ENCODE measurements around the gene TRIM56. TPM values are rescaled to one million over a fixed set of nuclear protein-coding genes. Genes with fewer than 3 reads are reported as not detected.

Gene TRIM56
- total and polyA plus RNA-seq, 2 of the 13 experiments (the other 11 are each of a cell fraction or from before 2014, with no cell fraction given) = 3.2 to 7.1 TPM

DNA sequence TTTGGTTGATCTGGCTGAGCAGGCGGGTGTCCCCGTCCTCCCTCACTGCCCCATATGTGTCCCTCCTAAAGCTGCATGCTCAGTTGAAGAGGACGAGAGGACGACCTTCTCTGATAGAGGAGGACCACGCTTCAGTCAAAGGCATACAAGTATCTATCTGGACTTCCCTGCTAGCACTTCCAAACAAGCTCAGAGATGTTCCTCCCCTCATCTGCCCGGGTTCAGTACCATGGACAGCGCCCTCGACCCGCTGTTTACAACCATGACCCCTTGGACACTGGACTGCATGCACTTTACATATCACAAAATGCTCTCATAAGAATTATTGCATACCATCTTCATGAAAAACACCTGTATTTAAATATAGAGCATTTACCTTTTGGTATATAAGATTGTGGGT is 26.9 kb upstream of the TRIM56 start (continued):
- no peak for TF ChIP-seq RERE (CRISPR knock-in tag; IDR thresholded peaks at IDR 0.05; ENCODE audit: low read depth)
- peak; percentile 76 for TF ChIP-seq IKZF4 (CRISPR knock-in tag; IDR thresholded peaks at IDR 0.05; ENCODE audit: borderline replicate concordance, low read depth, not compliant biosample characterization)
- TF ChIP-seq RBM22 (optimal IDR thresholded peaks at IDR 0.05; ENCODE audit: low read length) = no peak
- no peak for TF ChIP-seq TCF7 (IDR thresholded peaks at IDR 0.05; ENCODE audit: low read depth)
- no peak for TF ChIP-seq RFX1 (IDR thresholded peaks at IDR 0.05)
- no peak for TF ChIP-seq ZNF101 (CRISPR knock-in tag; IDR thresholded peaks at IDR 0.05; ENCODE audit: borderline replicate concordance, low read depth)
- TF ChIP-seq ZMYM2 (CRISPR knock-in tag; IDR thresholded peaks at IDR 0.05) = no peak
- TF ChIP-seq ZNF124 (CRISPR knock-in tag; IDR thresholded peaks at IDR 0.05) = peak; percentile 86; the same call in 1 of the 2 replicates
- no peak for TF ChIP-seq TCF7L2 (IDR thresholded peaks at IDR 0.05; ENCODE audit: low read depth, low read length)
- TF ChIP-seq ZNF354B (CRISPR knock-in tag; IDR thresholded peaks at IDR 0.05) = no peak
- TF ChIP-seq CENPBD1 (CRISPR knock-in tag; IDR thresholded peaks at IDR 0.05; ENCODE audit: borderline replicate concordance, low read depth) = no peak
- TF ChIP-seq, protein P1, sequence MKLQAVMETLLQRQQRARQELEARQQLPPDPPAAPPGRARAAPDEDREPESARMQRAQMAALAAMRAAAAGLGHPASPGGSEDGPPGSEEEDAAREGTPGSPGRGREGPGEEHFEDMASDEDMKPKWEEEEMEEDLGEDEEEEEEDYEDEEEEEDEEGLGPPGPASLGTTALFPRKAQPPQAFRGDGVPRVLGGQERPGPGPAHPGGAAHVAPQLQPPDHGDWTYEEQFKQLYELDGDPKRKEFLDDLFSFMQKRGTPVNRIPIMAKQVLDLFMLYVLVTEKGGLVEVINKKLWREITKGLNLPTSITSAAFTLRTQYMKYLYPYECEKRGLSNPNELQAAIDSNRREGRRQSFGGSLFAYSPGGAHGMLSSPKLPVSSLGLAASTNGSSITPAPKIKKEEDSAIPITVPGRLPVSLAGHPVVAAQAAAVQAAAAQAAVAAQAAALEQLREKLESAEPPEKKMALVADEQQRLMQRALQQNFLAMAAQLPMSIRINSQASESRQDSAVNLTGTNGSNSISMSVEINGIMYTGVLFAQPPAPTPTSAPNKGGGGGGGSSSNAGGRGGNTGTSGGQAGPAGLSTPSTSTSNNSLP (IDR thresholded peaks at IDR 0.05; ENCODE audit: low read depth, low read length) = no peak
- no peak for TF ChIP-seq ZNF616 (CRISPR knock-in tag; IDR thresholded peaks at IDR 0.05; ENCODE audit: low read depth)
- TF ChIP-seq SKI (IDR thresholded peaks at IDR 0.05; ENCODE audit: partially characterized antibody) = no peak
- peak; percentile 97 for TF ChIP-seq TSC22D2 (CRISPR knock-in tag; IDR thresholded peaks at IDR 0.05; ENCODE audit: borderline replicate concordance)
- TF ChIP-seq ELF1 (CRISPR knock-in tag; IDR thresholded peaks at IDR 0.05) = no peak
- TF ChIP-seq FOXP1 (IDR thresholded peaks at IDR 0.05) = no peak
- TF ChIP-seq FOXP1 (CRISPR knock-in tag; IDR thresholded peaks at IDR 0.05) = peak; percentile 59; the same call in 1 of the 2 replicates
- TF ChIP-seq, protein P2, sequence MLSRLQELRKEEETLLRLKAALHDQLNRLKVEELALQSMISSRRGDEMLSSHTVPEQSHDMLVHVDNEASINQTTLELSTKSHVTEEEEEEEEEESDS (CRISPR knock-in tag; IDR thresholded peaks at IDR 0.05; ENCODE audit: borderline replicate concordance) = no peak
- TF ChIP-seq ZKSCAN8 (CRISPR knock-in tag; IDR thresholded peaks at IDR 0.05; ENCODE audit: borderline replicate concordance) = 0 out of 2 replicates have a peak, but pooled peaks have one; percentile 47
- no peak for TF ChIP-seq ZNF260 (CRISPR knock-in tag; IDR thresholded peaks at IDR 0.05; ENCODE audit: borderline replicate concordance, low read depth)
- no peak for TF ChIP-seq ZNF432 (CRISPR knock-in tag; IDR thresholded peaks at IDR 0.05; ENCODE audit: borderline replicate concordance)
- TF ChIP-seq CHCHD3 (CRISPR knock-in tag; IDR thresholded peaks at IDR 0.05) = no peak
- TF ChIP-seq ONECUT2 (CRISPR knock-in tag; IDR thresholded peaks at IDR 0.05) = peak; percentile 50; the same call in 1 of the 2 replicates
- TF ChIP-seq ATM (IDR thresholded peaks at IDR 0.05; ENCODE audit: borderline replicate concordance) = no peak
